Amniotic stem cell (primary cell): ENCODE data around the gene RGS6.

Experiments
- DNase-seq: peaks from one replicate; lab custom pipeline; 2025; lab: John Stamatoyannopoulos, UW

Gene RGS6

DNA sequence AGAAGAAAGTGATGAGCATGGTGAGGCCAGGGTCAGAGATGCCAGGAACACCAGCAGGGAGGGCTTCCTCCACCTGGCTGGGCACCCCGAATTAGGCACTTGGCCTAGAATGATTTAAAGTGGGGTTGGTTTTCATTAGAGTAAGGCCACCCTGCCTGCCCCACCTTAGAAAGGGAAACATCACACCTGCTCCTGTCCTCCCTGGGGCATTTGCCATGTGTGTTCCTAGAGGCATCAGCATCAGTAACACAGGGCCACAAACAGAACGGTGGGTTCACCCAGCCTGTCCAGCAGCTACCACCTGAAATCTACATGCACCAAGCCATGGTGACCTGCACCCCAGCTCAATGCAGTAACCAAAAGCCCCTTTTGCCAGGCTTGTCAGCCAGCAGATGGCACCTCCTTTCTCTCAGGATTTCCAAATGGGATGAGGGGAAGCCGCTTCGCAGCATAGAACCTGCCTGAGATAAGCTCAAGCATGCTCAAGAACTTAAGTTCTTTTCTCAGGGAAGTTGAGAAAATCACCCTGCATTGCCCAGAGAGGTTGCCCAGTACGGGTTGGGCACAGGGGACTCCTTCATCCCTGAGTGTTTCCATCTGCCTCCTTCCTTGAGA lies 622.9 kb downstream of the RGS6 start:
- DNase-seq: no peak

DNA sequence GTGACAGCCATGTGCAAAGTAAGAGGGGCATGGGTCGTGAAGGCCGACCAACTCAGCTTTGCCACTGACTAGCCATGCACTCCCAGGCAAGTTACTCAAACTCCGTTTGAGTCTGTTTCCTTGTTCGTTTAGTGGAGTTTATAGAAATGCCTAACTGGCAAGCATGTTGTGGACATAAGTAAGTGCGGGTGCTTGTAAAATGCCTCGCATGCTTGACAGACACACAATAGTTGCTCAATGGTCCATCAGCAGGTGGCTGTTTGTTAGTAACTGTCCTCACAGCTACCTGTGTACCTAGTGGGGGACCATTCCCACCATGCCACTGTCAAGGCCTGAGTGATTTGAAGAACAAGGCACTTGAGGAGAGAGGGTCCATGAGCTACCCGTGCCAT lies 623.4 kb downstream of the RGS6 start:
- no peak for DNase-seq

DNA sequence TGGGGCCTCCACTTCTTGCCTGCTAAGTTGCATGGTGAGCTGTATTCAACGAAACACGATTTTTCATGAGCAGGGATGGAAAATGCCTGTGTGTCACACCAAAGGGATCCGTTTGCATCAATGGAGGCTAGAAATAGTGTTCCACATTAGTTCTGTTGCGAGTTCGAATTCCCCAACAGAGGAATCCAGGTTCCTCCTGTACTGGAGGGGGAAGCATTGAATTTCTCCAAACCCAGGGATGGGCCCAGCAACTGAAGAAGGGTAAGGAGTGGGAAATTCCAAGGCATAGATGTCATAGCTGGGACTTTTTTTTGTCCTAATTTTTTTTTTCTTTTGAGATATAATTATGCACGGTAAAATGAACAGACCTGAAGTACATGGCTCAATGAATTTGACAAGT lies 625.4 kb downstream of the RGS6 start:
- DNase-seq: no peak

DNA sequence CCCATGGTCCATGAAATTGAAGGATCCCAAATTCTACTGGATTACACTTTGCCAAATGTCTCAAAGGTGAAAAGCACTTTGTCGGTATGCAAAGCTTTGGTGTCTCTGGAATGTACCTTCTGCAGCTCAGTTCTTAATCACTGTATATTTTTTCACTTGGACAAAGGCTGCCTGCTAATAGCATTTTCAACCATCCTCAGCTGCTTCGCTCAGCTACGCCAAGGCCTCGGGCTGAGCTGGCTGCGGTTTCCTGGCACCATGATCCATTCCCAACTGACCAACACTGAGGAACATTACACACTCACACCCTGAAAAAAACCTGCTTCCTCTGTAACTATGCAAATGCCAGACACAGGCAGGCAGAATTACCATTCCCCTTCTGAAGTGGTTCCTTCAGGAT lies 626.5 kb downstream of the RGS6 start:
- no peak for DNase-seq

DNA sequence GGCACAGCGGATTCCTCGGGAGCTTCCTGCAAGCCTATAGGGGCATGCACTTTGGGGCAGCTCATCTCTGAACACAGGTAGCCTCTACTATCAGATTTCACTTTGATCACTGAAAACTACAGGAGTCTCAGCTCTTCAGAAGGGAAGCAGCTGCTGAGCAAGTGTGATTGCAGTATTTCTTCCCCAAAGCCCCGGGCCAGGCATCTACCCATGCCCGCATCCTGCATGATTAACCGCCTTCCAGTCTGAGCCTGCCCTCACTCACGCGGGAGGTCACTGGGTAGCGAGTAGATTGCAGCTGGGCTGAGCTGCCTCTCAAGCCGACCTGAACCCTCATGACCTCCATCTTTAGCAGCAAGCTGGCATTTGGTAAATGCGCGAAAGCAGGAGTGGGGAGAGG lies 627.0 kb downstream of the RGS6 start:
- DNase-seq: no peak

DNA sequence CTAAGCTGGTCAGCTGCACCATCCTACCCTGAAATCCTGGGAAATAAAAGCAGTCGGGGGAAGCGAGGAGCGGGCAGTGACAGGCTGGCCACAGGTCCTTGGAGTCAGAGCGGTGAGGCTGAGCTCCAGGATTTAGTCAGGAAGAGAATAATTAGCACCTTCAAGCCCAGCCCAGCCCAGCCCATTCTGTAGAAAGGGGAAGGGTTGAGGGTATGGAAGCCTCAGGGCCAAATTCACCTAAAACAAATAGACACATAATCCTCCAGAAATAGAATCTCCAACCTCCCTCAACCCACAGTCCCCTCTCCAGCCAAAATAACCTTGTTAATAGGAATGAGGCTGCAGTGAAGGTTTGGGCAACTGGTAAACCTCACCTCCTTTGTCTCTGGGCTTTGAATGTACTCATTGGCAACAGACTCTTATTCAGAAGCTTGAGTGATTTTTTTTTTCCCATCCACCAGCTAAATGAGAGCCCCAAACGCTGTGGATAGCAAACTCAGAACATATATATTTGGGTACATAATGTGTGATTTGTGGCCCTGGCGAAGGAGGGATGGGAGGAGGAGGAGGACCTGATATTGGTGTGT lies 627.5 kb downstream of the RGS6 start:
- DNase-seq: no peak

DNA sequence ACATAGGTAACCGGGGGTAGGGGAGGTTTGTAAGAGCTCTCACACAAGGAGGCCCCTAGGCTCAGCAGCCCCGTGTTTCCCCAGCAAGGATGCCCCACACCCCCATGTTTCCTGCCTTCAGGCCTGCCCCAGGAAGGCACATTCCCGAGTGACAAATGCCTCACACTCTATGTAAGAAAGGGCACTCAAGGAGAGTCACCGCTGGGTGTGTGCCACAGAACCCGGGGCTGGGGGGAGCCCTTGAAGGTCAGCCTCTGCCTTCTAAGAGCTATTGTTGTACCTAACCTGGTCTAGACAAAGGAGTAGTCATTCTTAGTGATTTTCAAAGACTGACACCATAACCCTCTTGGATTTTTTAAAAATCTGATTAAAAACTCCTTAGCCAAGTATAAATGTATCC lies 628.1 kb downstream of the RGS6 start:
- DNase-seq: no peak

DNA sequence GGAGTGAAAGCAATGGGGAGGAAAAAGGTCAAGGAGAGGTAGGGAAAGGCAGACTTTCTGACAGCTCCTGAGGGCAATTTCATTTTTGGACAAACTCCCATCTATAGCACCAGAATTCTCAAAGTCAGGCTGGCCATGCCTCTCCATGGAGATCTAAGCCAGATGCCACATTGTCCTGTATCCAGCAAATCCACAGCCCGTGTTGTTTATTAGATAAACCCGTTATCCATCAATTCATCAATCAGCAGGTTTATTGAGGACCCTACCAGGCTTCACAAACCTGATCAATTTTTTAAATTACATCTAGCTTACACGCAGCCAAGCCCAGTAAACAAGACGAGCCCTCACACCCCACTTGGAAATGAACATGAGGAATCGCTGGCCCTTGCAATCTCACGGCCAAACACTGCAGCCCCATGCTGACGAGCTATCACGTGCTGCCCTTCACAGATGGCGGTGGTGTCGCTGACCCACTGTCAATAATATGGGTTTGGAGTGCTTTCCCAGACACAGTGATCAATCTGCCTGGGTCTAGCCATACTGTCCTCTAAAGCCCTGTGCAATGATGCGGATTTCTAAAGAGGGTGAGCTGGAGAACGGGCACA lies 628.8 kb downstream of the RGS6 start:
- DNase-seq: no peak

DNA sequence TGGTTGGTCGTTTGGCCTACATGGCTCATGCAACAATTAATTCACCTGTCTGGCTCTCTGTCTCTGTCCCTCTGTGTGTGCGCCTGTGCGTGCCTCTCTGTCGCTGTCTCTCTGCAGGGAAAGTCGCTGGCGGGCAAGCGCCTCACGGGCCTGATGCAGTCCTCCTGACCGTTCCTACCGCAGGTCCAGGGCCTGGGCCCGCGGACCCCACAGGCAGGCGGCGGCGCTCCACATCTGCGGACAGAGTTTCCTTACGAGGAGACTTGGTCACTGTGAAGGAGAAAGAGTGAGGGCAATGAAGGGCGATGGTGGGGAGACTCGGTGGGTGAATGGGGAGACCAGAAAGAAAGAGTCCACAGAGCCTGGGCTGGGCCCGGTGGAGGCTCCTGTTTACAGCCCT lies 630.1 kb downstream of the RGS6 start:
- no peak for DNase-seq

DNA sequence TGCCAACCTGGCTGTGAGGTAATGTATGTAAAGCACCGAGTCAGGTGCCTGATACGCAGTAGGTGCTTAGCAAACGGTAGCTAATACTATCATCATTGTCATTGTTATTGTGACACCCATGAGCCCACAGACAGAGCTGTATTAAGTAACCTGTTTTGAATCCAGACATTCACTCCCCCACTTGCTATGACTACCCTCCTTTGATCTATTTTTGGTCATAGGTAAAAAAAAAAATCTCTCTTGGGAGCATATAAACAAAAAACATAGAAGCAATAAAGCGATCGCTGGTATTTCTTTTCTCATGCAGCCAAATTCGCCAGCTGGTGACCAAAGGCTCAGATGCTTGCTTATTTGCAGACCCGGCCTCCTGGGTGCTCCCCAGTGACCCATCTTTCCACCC lies 631.4 kb downstream of the RGS6 start:
- no peak for DNase-seq

DNA sequence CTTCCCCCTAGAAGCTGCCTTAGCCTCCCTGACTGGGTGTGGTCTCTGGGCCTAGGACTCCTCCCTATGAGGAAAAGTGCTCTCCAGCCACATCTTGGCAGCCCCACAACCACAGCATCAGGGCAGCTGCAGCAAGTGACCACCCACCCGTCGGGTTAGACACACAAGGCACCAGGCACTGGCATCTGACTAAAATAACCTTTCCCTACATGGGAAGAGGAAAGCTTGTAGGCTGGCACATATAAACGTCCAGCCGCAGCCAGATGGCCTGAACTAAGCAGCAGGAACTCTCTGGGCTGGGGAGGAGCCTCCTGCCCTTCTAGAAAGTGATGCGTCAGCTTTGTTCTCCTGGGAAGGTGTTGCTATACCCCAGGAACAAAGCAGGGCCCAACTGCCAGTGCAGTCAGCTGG lies 632.9 kb downstream of the RGS6 start:
- DNase-seq: no peak

DNA sequence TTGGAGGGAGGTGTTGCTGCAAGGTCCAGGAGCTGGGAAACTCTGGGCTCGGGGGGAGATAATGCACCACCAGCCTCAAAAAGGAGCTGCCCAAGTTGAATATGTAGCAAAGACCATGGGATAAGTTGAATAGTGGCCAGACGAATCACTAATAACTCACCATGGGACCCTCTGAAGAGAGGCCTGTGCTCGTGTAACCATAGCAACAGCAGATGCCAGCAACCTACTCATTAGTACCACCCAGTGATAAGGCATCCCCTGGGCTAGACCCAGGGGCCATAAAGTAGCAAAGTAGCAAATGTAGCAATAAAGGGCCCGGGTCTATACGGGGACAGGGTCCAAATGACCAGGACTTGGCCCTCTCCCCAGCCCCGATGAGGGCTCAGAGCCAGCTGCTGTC lies 633.7 kb downstream of the RGS6 start:
- no peak for DNase-seq

DNA sequence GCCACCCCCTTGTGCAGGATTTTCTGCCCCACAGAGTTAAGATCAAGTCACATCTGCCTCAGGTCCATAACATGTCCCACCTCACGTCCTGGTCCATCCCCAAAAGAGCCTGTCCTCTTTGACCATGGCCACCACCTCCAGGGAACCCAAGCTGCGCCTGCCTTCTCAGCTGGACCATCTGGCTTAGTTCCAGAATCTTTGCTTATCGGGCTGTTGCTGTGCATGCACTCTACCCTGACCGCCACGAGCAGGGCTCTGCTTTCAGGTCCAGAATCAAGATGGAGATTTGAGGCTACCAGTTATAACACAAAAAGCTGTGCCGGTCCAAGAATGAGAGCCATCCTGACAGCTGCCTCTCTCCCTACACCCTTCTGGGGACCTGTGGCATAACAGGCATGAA lies 635.0 kb downstream of the RGS6 start:
- no peak for DNase-seq

DNA sequence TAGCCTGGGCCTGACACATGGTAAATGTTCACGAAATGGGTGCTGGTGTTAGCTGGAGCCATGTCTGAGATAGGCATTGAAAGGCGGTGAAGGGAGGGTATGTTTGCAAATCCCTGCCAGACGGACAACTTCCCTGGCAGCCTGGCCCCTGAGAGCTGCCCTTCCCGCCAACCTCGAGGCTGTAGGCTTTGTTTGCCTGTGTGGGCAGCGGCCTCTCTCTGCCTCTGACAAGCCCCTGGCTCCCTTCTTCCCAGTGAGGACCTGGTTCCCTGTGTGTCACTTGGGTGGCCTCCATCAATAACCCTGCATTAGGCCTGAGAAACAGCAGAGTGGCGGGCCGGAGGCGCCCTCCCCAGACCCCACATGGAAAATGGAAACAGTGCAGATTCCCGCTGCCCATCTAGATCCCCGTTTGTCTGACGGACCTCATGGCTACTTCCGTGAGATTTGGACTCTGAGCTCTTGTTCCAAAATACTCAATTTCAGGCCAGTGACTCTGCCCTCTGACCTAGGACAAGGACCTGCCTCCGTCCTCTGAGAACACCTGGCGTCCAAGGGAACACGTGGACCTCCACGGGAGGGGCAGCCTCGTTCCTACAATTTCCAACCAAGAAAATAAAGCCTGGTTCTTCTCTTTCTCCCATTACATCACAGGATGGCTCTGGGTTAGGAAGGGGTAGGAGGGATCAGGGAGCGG lies 636.2 kb downstream of the RGS6 start:
- DNase-seq: no peak

DNA sequence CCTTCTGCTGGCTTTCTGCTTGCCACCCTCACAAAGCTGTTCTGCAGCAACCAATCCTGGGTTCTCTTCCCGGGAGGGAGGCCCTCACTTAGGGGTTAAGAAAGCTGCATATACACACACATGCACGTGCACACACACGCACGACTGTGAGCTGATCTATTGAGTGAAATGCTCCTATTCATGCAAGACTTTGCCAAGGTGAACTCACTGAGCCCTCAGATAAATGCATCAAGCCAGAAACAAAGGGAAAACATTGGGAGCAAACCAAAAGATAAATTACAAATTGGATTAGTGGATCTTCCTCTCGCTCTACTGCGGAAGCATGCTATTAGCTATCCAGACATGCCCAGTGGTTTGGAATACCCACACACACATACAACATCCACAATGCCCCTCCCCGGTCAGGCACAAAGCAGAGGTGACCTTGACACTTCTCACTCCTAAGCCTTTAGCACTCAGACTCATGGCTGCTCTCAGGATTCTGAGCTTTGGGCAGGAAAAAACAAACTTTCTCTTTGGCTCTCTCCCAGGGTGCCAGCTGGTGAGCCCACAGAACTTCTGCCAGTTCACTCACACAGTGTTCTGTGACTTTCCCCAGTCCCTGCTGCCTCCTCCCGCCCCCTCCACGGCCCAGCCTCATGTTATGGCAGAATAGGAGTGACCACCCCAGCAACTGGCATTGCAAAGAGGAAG lies 641.6 kb downstream of the RGS6 start:
- DNase-seq: no peak

DNA sequence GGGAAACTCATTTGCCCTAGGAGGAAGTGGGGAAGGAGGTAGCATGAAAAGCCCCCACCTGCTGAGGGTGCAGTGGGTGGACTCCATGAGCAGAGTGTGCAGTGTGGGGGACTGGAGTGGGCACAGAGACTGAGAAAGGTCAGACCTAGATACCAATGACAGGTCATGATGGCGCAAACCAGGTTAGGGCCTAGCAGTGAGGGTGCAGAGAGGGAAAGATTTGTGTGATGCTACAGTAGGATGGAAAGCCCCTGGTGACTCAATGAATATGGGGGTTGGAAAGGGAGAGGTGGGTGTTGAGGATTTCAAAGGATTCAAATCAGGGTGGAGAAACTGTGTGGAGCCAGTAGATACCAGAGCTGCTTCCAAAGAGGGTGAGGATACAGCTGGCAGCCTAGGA lies 642.5 kb downstream of the RGS6 start:
- DNase-seq: no peak

DNA sequence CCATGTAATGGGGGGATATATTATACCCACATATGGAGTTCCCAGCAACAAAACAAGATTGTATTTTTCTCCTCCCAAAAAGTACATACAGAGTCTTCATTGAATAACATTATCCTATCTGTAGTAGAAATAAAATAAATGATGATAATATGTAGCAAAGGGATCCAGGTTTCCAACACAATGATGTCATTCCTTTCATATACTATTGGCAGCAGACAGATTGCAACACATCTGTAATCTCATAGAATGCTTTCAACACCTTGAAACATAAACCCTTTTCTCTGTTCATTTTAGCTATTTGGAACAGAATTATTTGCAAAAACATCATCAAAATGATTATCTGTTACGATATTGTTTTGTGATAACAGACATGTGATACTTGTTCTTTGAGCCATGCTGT lies 644.0 kb downstream of the RGS6 start:
- no peak for DNase-seq

DNA sequence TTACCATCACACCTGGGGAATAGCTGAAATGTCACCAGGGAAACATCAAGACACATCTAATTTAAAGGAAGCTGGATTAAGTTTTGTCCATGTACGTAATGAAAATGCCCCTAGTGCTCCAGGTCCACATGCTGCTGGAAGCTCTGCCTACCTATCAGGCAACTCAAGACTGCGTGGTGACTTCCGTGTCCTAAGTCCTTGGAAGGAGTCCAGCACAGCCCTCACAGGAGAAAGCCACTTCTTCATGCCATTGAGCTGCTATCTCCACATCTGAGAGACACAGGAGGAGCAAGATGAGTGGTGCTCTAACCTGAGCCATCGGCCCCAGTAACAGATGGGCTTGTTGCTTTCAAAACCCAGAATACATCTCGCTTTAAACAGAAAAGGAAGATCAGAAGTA lies 645.3 kb downstream of the RGS6 start:
- no peak for DNase-seq

DNA sequence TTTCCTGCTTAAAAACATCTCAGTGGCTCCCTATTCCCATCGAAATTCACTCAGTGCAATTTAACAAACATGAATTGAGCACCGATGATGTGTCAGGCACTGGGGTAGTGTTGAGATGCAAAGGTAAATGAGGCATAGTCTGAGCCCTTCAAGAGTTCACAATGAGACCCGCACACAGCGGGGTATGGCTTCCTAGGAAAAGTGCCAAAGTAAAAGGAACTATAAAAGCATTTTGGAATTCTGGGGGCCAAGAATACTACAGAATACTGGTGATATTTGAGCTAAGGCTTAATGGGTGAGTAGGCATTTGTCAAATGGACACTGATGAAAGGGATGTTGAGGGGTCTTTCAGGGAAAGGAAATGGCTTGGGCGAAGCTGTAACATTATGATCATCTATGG lies 646.3 kb downstream of the RGS6 start:
- DNase-seq: no peak

DNA sequence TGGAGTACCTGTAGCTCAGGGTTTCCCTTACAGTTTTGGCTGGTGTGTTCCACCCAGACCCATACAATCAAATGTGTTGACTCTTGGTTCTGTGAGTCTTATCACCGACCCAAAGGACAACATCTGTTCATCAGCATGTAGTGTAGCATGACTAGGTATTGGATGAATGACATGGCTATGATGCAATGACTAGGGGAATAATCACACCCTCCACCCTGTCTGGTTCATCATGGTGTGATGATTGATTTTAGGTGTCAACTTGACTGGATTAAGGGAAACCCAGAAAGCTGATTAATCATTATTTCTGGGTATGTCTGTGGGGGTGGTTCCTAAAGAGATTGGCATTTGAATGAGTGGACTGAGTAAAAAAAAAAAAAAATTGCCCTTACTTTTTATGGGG lies 650.4 kb downstream of the RGS6 start:
- DNase-seq: no peak

DNA sequence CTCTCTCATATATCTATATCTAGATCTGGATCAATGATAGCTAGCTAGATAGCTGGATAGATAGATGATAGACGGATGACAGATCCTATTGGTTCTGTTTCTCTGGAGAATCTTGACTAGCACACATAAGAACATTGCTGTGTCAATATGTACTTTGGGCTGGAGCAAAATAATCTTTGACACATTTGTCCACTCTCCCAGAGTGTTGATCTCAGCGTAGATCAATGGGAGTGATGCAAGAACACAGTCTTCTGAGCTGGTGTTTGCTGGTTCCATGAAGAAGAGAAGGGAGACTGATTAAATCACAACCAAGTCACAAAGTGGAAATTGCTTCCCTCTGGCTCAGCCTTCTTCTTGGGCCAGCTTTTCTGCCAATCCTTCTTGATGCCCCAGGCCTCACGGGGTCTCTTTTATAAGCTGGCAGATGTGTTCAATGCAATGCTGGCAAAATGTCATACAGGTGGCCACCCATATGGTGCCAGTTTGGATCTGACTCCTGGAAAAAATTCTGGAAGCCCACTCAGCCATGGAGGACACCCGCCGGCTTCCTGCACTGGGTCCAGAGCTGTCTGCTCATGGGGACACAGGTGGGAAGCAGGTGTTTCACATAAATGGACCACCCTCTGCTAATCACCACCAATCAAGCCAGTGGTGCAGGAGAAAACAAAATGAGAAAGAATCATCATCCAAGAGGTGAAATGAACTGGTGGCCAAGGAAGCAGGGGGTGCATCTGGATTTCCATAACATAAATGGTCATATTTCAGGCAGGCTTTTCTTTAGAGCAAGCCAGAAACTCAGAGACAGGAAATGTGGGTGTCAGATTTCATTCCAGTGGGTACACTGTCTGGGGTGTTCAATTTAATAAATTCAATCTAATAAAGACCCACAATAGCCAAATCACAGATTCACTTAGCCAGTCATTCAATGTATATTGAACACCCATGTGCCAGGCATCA lies 651.4 kb downstream of the RGS6 start:
- no peak for DNase-seq

DNA sequence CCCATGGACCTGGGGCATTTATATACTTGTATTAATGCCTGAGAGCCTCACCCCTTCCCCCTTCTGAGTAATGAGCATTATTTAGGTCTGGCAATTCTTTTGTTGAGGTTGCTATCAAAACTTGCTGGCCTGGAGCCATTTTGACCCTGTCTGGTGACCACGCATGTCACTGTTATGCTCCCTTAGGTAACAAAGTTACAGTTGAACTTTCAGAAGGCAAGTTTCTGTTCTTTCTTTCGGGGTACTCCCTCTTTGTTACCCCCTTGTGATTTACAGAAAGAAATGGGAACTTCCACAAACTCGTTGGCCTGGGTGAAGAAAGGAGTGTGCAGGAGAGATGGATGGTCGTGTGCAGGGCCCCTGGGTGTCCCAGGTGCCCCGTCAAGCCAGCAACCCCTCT lies 656.3 kb downstream of the RGS6 start:
- no peak for DNase-seq
